Spinal cord (tissue), 10 donors: ENCODE results near the gene WNT11. TPM values are rescaled to one million over a fixed set of nuclear protein-coding genes. Genes with fewer than 3 reads are reported as not detected.

Source experiments
- DNase-seq, 6 donors: peaks; one replicate each; pipeline versions ENCODE4 v3.0.0 to v3.0.0-alpha.2; 2013 to 2015; ENCODE audit warnings: low spot score in 6 of 6, low read depth in 4 of 6
- H3K27ac ChIP-seq: one replicate; pipeline ENCODE4 v1.5.1; 2013; ENCODE audit warnings: low read depth, low read length, control low read depth
- H3K27me3 ChIP-seq: one replicate; pipeline ENCODE4 v1.6.1; 2013; ENCODE audit warnings: low read length; ENCODE audit not compliant: control insufficient read depth, insufficient read depth
- H3K36me3 ChIP-seq: one replicate; pipeline ENCODE4 v1.6.1; 2013; ENCODE audit warnings: low read length; ENCODE audit not compliant: control insufficient read depth, insufficient read depth
- H3K4me1 ChIP-seq: one replicate; pipeline ENCODE4 v1.6.1; 2013; ENCODE audit warnings: low read length; ENCODE audit not compliant: control insufficient read depth, insufficient read depth
- H3K4me3 ChIP-seq: one replicate; pipeline ENCODE4 v1.5.1; 2013; ENCODE audit warnings: low read depth, low read length, control low read depth
- H3K9me3 ChIP-seq: one replicate; pipeline ENCODE4 v1.6.1; 2013; ENCODE audit warnings: low read length; ENCODE audit not compliant: control insufficient read depth, insufficient read depth
- WGBS: methylation state at CpG from one replicate; pipeline ENCODE4 v1.1.5; 2013; ENCODE audit warnings: missing lambda C conversion rate; ENCODE audit not compliant: insufficient coverage; 5-methylcytosine and 5-hydroxymethylcytosine counted together
- polyA plus RNA-seq, 2 donors: library from polyadenylated mRNA; unstranded; fragments of 120-200 nt; gene quantifications; one replicate each; pipeline ENCODE4 v1.2.1, GENCODE V29; 2013; ENCODE audit not compliant: insufficient read length in 2 of 2
- total RNA-seq, 2 donors: library from RNA; depleted of rRNA in 1 of 2; stranded (reverse); fragments of 120-200 nt in 1 of 2; fragments of >200 nt in 1 of 2; gene quantifications; one replicate each; pipeline versions ENCODE4 v1.2.3 to v1.2.4, GENCODE V29; 2013 to 2014
- donor health status: healthy.

WNT11 gene
- total and polyA plus RNA-seq, 4 donors: 1.9 to 6.0 (median 2.4) TPM

- H3K4me1 ChIP-seq: peaks cover 25% of the 10 kb centered on the region
- H3K27me3 ChIP-seq: no peaks in the 10 kb centered on the region
- peak in 1 of 6 donors; percentile 7 for DNase-seq
- H3K9me3 ChIP-seq: no peaks in the 10 kb centered on the region
- no peak overlapping the region for H3K27ac ChIP-seq
- no peak overlapping the region for H3K4me3 ChIP-seq
- no peaks in the 10 kb centered on the region for H3K36me3 ChIP-seq
- WGBS: 65% methylated on average over 6 of the region's 7 CpGs
These were observed 21.7 kb downstream of the WNT11 start for GRCh38 chr11:76184551-76184993.

GRCh38 chr11:76181371-76181770 is 24.9 kb downstream of the WNT11 start:
- Histone ChIP-seq H3K36me3 (no peaks in the 10 kb centered on the region), H3K4me3 (no peak overlapping the region), H3K27ac (no peak overlapping the region), H3K4me1 (peaks cover 17% of the 10 kb centered on the region), H3K9me3 (no peaks in the 10 kb centered on the region), H3K27me3 (no peaks in the 10 kb centered on the region)
- 48% methylated on average over 7 of the region's 15 CpGs for WGBS
- DNase-seq: peak in 1 of 6 donors; percentile 79

DNA sequence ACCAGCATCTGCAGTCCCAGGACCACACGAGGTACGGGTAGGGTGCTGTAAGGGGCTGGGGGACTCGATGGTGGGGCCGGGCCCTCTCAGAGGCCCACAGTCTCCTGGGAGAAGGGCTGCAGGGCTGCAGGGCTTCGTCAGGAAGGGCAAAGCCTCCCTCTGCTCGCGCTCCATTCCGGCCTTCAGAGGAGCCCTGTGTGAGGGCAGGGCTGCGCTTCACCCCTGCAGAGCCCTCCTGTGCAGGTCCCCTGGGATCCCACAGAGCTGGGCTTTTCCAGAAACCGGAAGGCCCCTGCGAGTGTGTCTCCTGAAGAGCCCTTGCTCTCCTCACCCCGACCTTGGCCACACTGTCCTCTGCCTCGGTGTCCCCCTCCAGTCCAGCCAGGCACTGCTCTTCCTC is 27.2 kb downstream of the WNT11 start:
- no peak for DNase-seq
- 83% methylated on average over 13 of the region's 13 CpGs for WGBS
- H3K4me1 ChIP-seq: peaks cover 4% of the 10 kb centered on the region
- H3K9me3 ChIP-seq: no peaks in the 10 kb centered on the region
- H3K4me3 ChIP-seq: no peak overlapping the region
- H3K27ac ChIP-seq: no peak overlapping the region
- no peaks in the 10 kb centered on the region for H3K27me3 ChIP-seq
- H3K36me3 ChIP-seq: no peaks in the 10 kb centered on the region

DNA sequence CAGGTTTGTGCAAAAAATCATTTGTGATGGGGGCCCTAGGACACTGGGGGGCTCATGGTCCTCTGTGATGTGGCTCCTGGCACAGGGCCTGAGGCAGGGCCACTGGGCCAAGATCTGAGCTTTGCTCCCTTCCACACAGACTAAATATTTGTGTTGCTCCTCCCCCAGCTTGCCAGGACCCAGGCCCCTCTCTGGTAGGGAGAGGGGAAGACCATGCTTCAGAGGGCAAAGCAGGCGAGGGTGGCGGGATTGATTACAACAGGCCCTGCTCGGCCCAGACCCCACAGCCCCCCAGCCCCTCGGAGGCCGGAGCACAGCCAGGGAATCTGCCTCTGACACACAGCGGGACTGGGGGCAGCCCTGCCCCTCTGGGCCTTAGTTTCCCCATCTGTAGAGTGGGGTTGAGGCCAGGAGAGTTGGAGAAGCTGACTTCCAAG is 29.0 kb downstream of the WNT11 start:
- Histone ChIP-seq H3K27me3 (no peaks in the 10 kb centered on the region), H3K4me1 (peaks cover 9% of the 10 kb centered on the region), H3K9me3 (no peaks in the 10 kb centered on the region), H3K27ac (no peak overlapping the region), H3K36me3 (no peaks in the 10 kb centered on the region), H3K4me3 (no peak overlapping the region)
- no peak for DNase-seq
- 90% methylated on average over 2 of the region's 6 CpGs for WGBS

- H3K27me3 ChIP-seq: no peaks in the 10 kb centered on the region
- H3K27ac ChIP-seq: no peak overlapping the region
- no peak overlapping the region for H3K4me3 ChIP-seq
- no peak for DNase-seq
- WGBS: 79% methylated on average over 9 of the region's 9 CpGs
- no peaks in the 10 kb centered on the region for H3K9me3 ChIP-seq
- H3K36me3 ChIP-seq: no peaks in the 10 kb centered on the region
- peaks cover 10% of the 10 kb centered on the region for H3K4me1 ChIP-seq
These were observed 29.8 kb downstream of the WNT11 start for GRCh38 chr11:76176463-76176862.

GRCh38 chr11:76175783-76176182 is 30.5 kb downstream of the WNT11 start:
- H3K4me3 ChIP-seq: no peak overlapping the region
- H3K27me3 ChIP-seq: no peaks in the 10 kb centered on the region
- H3K27ac ChIP-seq: no peak overlapping the region
- no peak for DNase-seq
- H3K36me3 ChIP-seq: no peaks in the 10 kb centered on the region
- no peaks in the 10 kb centered on the region for H3K9me3 ChIP-seq
- WGBS: 70% methylated on average over 4 of the region's 4 CpGs
- peaks cover 8% of the 10 kb centered on the region for H3K4me1 ChIP-seq

DNA sequence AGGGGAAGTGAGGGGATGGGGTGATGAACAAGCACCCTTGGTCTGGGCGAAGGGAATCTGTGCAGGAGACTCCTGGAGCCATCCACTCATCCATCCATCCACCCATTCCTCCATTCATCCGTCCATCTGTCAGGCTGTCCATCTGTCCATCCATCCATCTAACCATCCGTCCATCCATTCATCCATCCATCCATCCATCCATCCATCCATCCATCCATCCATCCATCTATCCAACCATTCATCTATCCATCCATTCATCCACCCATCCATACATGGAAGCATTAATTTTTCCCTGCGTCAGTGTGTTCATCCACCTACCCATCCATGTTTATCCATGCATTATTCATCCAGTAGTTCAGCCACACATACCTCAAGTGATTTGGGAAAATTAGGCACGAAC is 32.0 kb downstream of the WNT11 start:
- WGBS: 97% methylated on average over 5 of the region's 5 CpGs
- Histone ChIP-seq H3K4me3 (no peak overlapping the region), H3K27me3 (no peaks in the 10 kb centered on the region), H3K9me3 (no peaks in the 10 kb centered on the region), H3K36me3 (no peaks in the 10 kb centered on the region), H3K4me1 (peaks cover 5% of the 10 kb centered on the region), H3K27ac (no peak overlapping the region)
- no peak for DNase-seq

- no peak overlapping the region for H3K4me3 ChIP-seq
- WGBS: no CpG with 5 or more reads among the region's 8 CpGs
- H3K4me1 ChIP-seq: peaks cover 5% of the 10 kb centered on the region
- no peaks in the 10 kb centered on the region for H3K27me3 ChIP-seq
- no peak for DNase-seq
- H3K27ac ChIP-seq: no peak overlapping the region
- no peaks in the 10 kb centered on the region for H3K9me3 ChIP-seq
- H3K36me3 ChIP-seq: no peaks in the 10 kb centered on the region
These were observed 32.6 kb downstream of the WNT11 start for GRCh38 chr11:76173663-76174062.

DNA sequence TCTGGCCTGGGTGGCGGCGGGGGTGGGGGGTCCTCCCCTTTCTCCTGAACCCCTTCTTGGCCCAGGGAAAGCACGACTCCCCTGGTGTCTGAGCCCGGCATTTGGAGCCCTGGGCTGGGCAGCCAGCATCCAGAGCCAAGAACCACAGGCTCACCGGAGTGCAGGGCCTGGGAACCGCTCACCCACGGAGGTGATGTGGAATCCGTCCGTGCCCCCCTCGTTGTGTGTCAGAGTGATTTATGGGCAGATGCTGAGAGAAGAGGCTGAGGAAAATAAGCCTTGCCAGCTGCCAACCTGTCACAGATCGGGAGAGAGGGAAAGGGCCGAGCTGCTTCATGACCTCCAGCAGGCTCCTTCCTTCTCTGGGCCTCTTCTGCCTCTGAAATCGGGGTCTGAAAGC is 33.7 kb downstream of the WNT11 start:
- peaks cover 5% of the 10 kb centered on the region for H3K4me1 ChIP-seq
- DNase-seq: peak in 1 of 6 donors; percentile 48
- 35% methylated on average over 13 of the region's 13 CpGs for WGBS
- H3K4me3 ChIP-seq: no peak overlapping the region
- no peaks in the 10 kb centered on the region for H3K9me3 ChIP-seq
- no peak overlapping the region for H3K27ac ChIP-seq
- no peaks in the 10 kb centered on the region for H3K27me3 ChIP-seq
- no peaks in the 10 kb centered on the region for H3K36me3 ChIP-seq

DNA sequence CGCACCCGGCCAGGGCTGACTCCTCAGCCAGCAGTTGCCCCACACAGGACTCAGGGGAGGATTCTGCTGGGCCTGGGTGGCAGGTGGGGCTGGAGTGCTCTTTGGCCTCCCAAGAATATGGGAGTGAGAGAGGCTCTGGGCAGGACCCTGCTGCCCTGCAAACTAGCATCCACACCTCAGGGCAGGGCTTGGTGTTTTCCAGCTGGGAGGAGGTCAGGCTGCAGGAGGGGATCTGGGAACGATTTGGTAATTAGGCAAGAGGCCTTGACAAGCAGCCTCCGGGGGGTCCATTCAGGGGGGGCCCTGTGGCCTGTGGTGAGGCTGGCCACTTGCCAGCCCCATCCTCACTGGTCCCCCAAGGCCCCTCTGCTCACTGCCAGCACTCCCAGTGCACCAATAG is 35.8 kb downstream of the WNT11 start:
- Histone ChIP-seq H3K4me1 (peaks cover 5% of the 10 kb centered on the region), H3K36me3 (no peaks in the 10 kb centered on the region), H3K9me3 (no peaks in the 10 kb centered on the region), H3K27me3 (no peaks in the 10 kb centered on the region), H3K4me3 (no peak overlapping the region), H3K27ac (no peak overlapping the region)
- no CpG with 5 or more reads among the region's 4 CpGs for whole genome bisulfite sequencing
- DNase-seq: no peak
